HCT116 (cell line): ENCODE results near the gene MAFG. TPM values are rescaled to one million over a fixed set of nuclear protein-coding genes. Genes with fewer than 3 reads are reported as not detected.

Experiments used
- ATAC-seq: fragments of 200-7000 bp; cut with Tn5 transposase; 2 replicates; pipeline ENCODE4 v1.9.1; 2020; ENCODE audit warnings: mild to moderate bottlenecking, moderate library complexity
- BruUV-seq: library from RNA; stranded (reverse); fragments of 400-500 nt; replicated peaks from 2 replicates; lab custom pipeline; 2021; lab: Mats Ljungman, UMichigan
- CTCF ChIA-PET: fragments of 300-600 bp; sonication (Branson Sonifier 250); formaldehyde crosslinking; loops from one replicate; lab custom pipeline; 2021; ENCODE audit warnings: antibody characterized with exemption; lab: Charles Lee
- POLR2A ChIA-PET: fragments of 300-600, 350-600 bp; sonication (Branson Sonifier 250); formaldehyde crosslinking; loops from one replicate; lab custom pipeline; 2021; ENCODE audit warnings: antibody characterized with exemption; lab: Charles Lee
- RAD21 ChIA-PET, 2 experiments: fragments of 300-600 bp; sonication (Branson Sonifier 250); formaldehyde crosslinking; loops; one replicate each; lab custom pipeline; 2023; ENCODE audit warnings: low total read pairs in 2 of 2; ENCODE audit not compliant: uncharacterized antibody in 2 of 2, unreplicated experiment in 2 of 2, low non-redundant PET in 1 of 2; lab: Charles Lee
- DNase-seq: peaks from one replicate; pipeline ENCODE4 v3.0.0-alpha.2; 2010; ENCODE audit warnings: low read depth, low spot score
- H2AFZ ChIP-seq: fragments of 200-600 bp; shearing (Covaris generic), sonication (generic); 2 replicates; pipeline ENCODE4 v1.6.1; 2017; ENCODE audit warnings: low read depth, mixed run types, mixed read lengths, antibody characterized with exemption, low read length; ENCODE audit not compliant: poor library complexity, severe bottlenecking
- H3K27ac ChIP-seq: 2 replicates; pipeline ENCODE4 v1.5.1; 2012; ENCODE audit warnings: low read depth, low read length
- H3K27me3 ChIP-seq: fragments of 200-600 bp; sonication (generic); 2 replicates; pipeline ENCODE4 v1.6.1; 2016; ENCODE audit warnings: mixed run types, low read length, mixed read lengths; ENCODE audit not compliant: insufficient read depth
- H3K36me3 ChIP-seq, 2 experiments: fragments of 200-500 bp in 1 of 2; fragments of 200-600 bp in 1 of 2; sonication (Bioruptor generic) in 1 of 2; sonication (generic) in 1 of 2; 2 replicates each; pipeline versions ENCODE4 v1.5.1 to v1.6.1; 2014 to 2016; ENCODE audit warnings: low read length in 2 of 2, inconsistent platforms in 1 of 2, mixed read lengths in 1 of 2, mixed run types in 1 of 2; ENCODE audit not compliant: insufficient read depth in 2 of 2, control insufficient read depth in 1 of 2
- H3K4me1 ChIP-seq, 2 experiments: fragments of 200-600 bp in 1 of 2; sonication (generic) in 1 of 2; 2 replicates each; pipeline versions ENCODE4 v1.5.1 to v1.6.1; 2012 to 2017; ENCODE audit warnings: low read length in 2 of 2, inconsistent platforms in 1 of 2, mild to moderate bottlenecking in 1 of 2, mixed read lengths in 1 of 2, mixed run types in 1 of 2, moderate library complexity in 1 of 2; ENCODE audit not compliant: insufficient read depth in 2 of 2, control insufficient read depth in 1 of 2
- H3K4me2 ChIP-seq: fragments of 200-600 bp; sonication (generic); 2 replicates; pipeline ENCODE4 v1.6.1; 2017; ENCODE audit warnings: mixed run types, low read length, mixed read lengths
- H3K4me3 ChIP-seq, 2 experiments: fragments of 200-600 bp in 1 of 2; sonication (generic) in 1 of 2; replicated peaks in 1 of 2; 2 replicates each; pipeline ENCODE4 v1.5.1; 2011 to 2016; ENCODE audit warnings: low read length in 2 of 2, control low read depth in 1 of 2, low read depth in 1 of 2, mild to moderate bottlenecking in 1 of 2, mixed read lengths in 1 of 2, mixed run types in 1 of 2
- H3K79me2 ChIP-seq: fragments of 200-600 bp; sonication (generic); 2 replicates; pipeline ENCODE4 v1.6.1; 2017; ENCODE audit warnings: mild to moderate bottlenecking, mixed run types, low read length, moderate library complexity, mixed read lengths; ENCODE audit not compliant: insufficient read depth
- H3K9ac ChIP-seq: fragments of 200-600 bp; sonication (generic); 2 replicates; pipeline ENCODE4 v1.6.1; 2016; ENCODE audit warnings: low read length, mixed read lengths
- H3K9me2 ChIP-seq: fragments of 200-600 bp; sonication (generic), shearing (Covaris generic); 2 replicates; pipeline ENCODE4 v1.6.1; 2017; ENCODE audit warnings: mixed run types, mild to moderate bottlenecking, moderate library complexity; ENCODE audit not compliant: insufficient read depth
- H3K9me3 ChIP-seq, 2 experiments: fragments of 200-500 bp in 1 of 2; fragments of 200-600 bp in 1 of 2; sonication (Bioruptor generic) in 1 of 2; sonication (generic) in 1 of 2; 2 replicates each; pipeline ENCODE4 v1.6.1; 2014 to 2017; ENCODE audit warnings: low read length in 2 of 2, mixed read lengths in 2 of 2, inconsistent platforms in 1 of 2, low read depth in 1 of 2, mild to moderate bottlenecking in 1 of 2, mixed run types in 1 of 2, moderate library complexity in 1 of 2; ENCODE audit not compliant: control insufficient read depth in 1 of 2, insufficient read depth in 1 of 2
- H4K20me1 ChIP-seq: fragments of 200-600 bp; sonication (generic), shearing (Covaris generic); 2 replicates; pipeline ENCODE4 v1.6.1; 2017; ENCODE audit warnings: mixed run types, mild to moderate bottlenecking, moderate library complexity; ENCODE audit not compliant: insufficient read depth
- CBX3 ChIP-seq: IDR thresholded peaks from 2 replicates; pipeline ENCODE4 v1.6.1; 2012; ENCODE audit warnings: low read depth
- CEBPB ChIP-seq: IDR thresholded peaks from 2 replicates; pipeline ENCODE4 v1.6.1; 2012; ENCODE audit warnings: low read depth
- CTCF ChIP-seq, 3 experiments: fragments of 200-600 bp in 1 of 3; sonication (generic) in 1 of 3; IDR thresholded peaks in 2 of 3; conservative IDR thresholded peaks in 1 of 3; 2 replicates each; pipeline ENCODE4 v1.5.1; 2012 to 2017; ENCODE audit warnings: low read depth in 2 of 3, low read length in 2 of 3, antibody characterized with exemption in 1 of 3, borderline replicate concordance in 1 of 3, control low read depth in 1 of 3, mild to moderate bottlenecking in 1 of 3, mixed read lengths in 1 of 3, mixed run types in 1 of 3, moderate library complexity in 1 of 3; ENCODE audit not compliant: insufficient read depth in 1 of 3
- EGR1 ChIP-seq: IDR thresholded peaks from 2 replicates; pipeline ENCODE4 v1.6.1; 2012; ENCODE audit warnings: low read depth
- ELF1 ChIP-seq: IDR thresholded peaks from 2 replicates; pipeline ENCODE4 v1.6.1; 2012; ENCODE audit warnings: low read depth, borderline replicate concordance
- EZH2 ChIP-seq: fragments of 200-600 bp; sonication (generic); IDR thresholded peaks from 2 replicates; pipeline ENCODE4 v1.6.1; 2017; ENCODE audit warnings: antibody characterized with exemption, mixed run types
- FOSL1 ChIP-seq: IDR thresholded peaks from 2 replicates; pipeline ENCODE4 v1.6.1; 2012; ENCODE audit warnings: low read depth
- MAX ChIP-seq: IDR thresholded peaks from 2 replicates; pipeline ENCODE4 v1.6.1; 2012
- POLR2A ChIP-seq: IDR thresholded peaks from 2 replicates; pipeline ENCODE4 v1.7.0; 2011; ENCODE audit warnings: borderline replicate concordance; ENCODE audit not compliant: insufficient read depth, insufficient read length; ENCODE audit errors: extremely low read depth
- POLR2AphosphoS5 ChIP-seq: IDR thresholded peaks from 2 replicates; pipeline ENCODE4 v1.6.1; 2011; ENCODE audit warnings: mild to moderate bottlenecking, low read depth, low read length, moderate library complexity
- RAD21 ChIP-seq: IDR thresholded peaks from 2 replicates; pipeline ENCODE4 v1.6.1; 2012; ENCODE audit warnings: low read depth, mild to moderate bottlenecking
- REST ChIP-seq: IDR thresholded peaks from 2 replicates; pipeline ENCODE4 v1.6.1; 2012; ENCODE audit warnings: low read depth
- SIN3A ChIP-seq: IDR thresholded peaks from 2 replicates; pipeline ENCODE4 v1.6.1; 2012; ENCODE audit warnings: low read depth
- SP1 ChIP-seq: IDR thresholded peaks from 2 replicates; pipeline ENCODE4 v1.6.1; 2012; ENCODE audit warnings: low read depth
- TCF7L2 ChIP-seq: IDR thresholded peaks from 2 replicates; pipeline ENCODE4 v1.7.0; 2011; ENCODE audit warnings: borderline replicate concordance, inconsistent platforms; ENCODE audit not compliant: insufficient read depth, insufficient read length; ENCODE audit errors: extremely low read depth
- YY1 ChIP-seq: IDR thresholded peaks from 2 replicates; pipeline ENCODE4 v1.6.1; 2011; ENCODE audit warnings: low read length, low read depth, moderate library complexity, mild to moderate bottlenecking; ENCODE audit not compliant: insufficient replicate concordance; ENCODE audit errors: extremely low read depth
- ZBTB33 ChIP-seq: IDR thresholded peaks from 2 replicates; pipeline ENCODE4 v1.6.1; 2011; ENCODE audit warnings: mild to moderate bottlenecking, low read length, moderate library complexity; ENCODE audit not compliant: insufficient replicate concordance; ENCODE audit errors: extremely low read depth
- ZFX ChIP-seq: fragments of 450-650 bp; IDR thresholded peaks from 2 replicates; pipeline ENCODE4 v1.6.1; 2017
- ZNF274 ChIP-seq: fragments of 200-500 bp; sonication (Bioruptor generic); IDR thresholded peaks from 2 replicates; pipeline ENCODE4 v1.6.1; 2014; ENCODE audit warnings: mild to moderate bottlenecking, low read depth, low read length, inconsistent platforms
- intact Hi-C: fragments of 100-400 bp; cut with micrococcal nuclease; formaldehyde crosslinking; loops from 2 replicates; pipeline ENCODE4 v1.10.0; 2022
- total RNA-seq: library from RNA; stranded (reverse); gene quantifications from one replicate; pipeline ENCODE4 v1.2.1, GENCODE V29; 2021; ENCODE audit not compliant: unreplicated experiment

MAFG gene
- total RNA-seq, 1 experiment from 2014 or later: 46.8 TPM

GRCh38 chr17:81922566-81923301 lies 4.8 kb downstream of the MAFG start:
- no peak overlapping the region for H2AFZ ChIP-seq
- H3K79me2 ChIP-seq: peaks cover 91% of the 10 kb centered on the region
- H3K9ac ChIP-seq: peak overlapping the region; percentile 65
- RAD21 ChIA-PET: no interaction called here
- H3K4me1 ChIP-seq: peaks cover 35 to 55% of the 10 kb centered on the region in 2 experiments
- no peaks in the 10 kb centered on the region for H3K9me2 ChIP-seq
- DNase-seq: no peak
- no TSS peak for BruUV-seq
- peaks cover 15 to 36% of the 10 kb centered on the region in 2 experiments; a peak in 3 of 4 replicates for H3K36me3 ChIP-seq
- no peaks in the 10 kb centered on the region for H3K9me3 ChIP-seq
- CTCF ChIA-PET: interaction anchor here (1.0 to 1.8 kb wide), 2 partner anchors 10 to 53 kb away, joined by 3 to 4 read pairs; no protein-coding TSS in a partner anchor
- TF ChIP-seq EGR1: no peak
- no peak for TF ChIP-seq ELF1
- no peak for TF ChIP-seq ZFX
- no peak for TF ChIP-seq YY1
- no peak for TF ChIP-seq CEBPB
- TF ChIP-seq CBX3: no peak
- no peak for TF ChIP-seq CTCF (IDR thresholded peaks at IDR 0.05 in 2 of 3, conservative IDR thresholded peaks at IDR 0.05 in 1 of 3; ENCODE audit: borderline replicate concordance in 1 of 3, insufficient read depth in 1 of 3, low read depth in 2 of 3, low read length in 2 of 3)
- no peak for TF ChIP-seq TCF7L2
- TF ChIP-seq POLR2AphosphoS5: no peak
- TF ChIP-seq RAD21: no peak
- TF ChIP-seq POLR2A: no peak
- no peak for TF ChIP-seq ZBTB33
- TF ChIP-seq FOSL1: no peak
- no peak for TF ChIP-seq MAX
- no peak for TF ChIP-seq EZH2
- TF ChIP-seq SIN3A: no peak
- TF ChIP-seq SP1: no peak
- TF ChIP-seq REST: no peak
- TF ChIP-seq ZNF274: no peak
- H3K27ac ChIP-seq: peak overlapping the region; percentile 80
- peak overlapping the region in 1 of 2 experiments; percentile 36; a peak in 2 of 4 replicates for H3K4me3 ChIP-seq
- no peak for ATAC-seq
- no peaks in the 10 kb centered on the region for H4K20me1 ChIP-seq
- H3K27me3 ChIP-seq: no peaks in the 10 kb centered on the region
- POLR2A ChIA-PET: interaction anchor here (1.1 kb wide), 1 partner anchor 46 kb away, joined by 3 read pairs; no protein-coding TSS in a partner anchor
- peak overlapping the region; percentile 80 for H3K4me2 ChIP-seq
- intact Hi-C loops: no loop called here
